IPS DF 6.9 (cell line): Measurements from ENCODE around the gene NKAPL.

ENCODE experiments used
- DNase-seq: peaks from one replicate; pipeline ENCODE4 v3.0.0-alpha.2; 2013; ENCODE audit warnings: low read depth, low spot score
- H3K27ac ChIP-seq: one replicate; pipeline ENCODE4 v1.5.1; 2013; ENCODE audit warnings: low read length, control low read depth
- H3K27me3 ChIP-seq: 2 replicates; pipeline ENCODE4 v1.6.1; 2013; ENCODE audit warnings: mild to moderate bottlenecking, low read length; ENCODE audit not compliant: control insufficient read depth, insufficient read depth
- H3K36me3 ChIP-seq: 2 replicates; pipeline ENCODE4 v1.6.1; 2013; ENCODE audit warnings: low read length; ENCODE audit not compliant: control insufficient read depth, insufficient read depth
- H3K4me1 ChIP-seq: 2 replicates; pipeline ENCODE4 v1.6.1; 2013; ENCODE audit warnings: low read length; ENCODE audit not compliant: control insufficient read depth, insufficient read depth
- H3K4me3 ChIP-seq: 2 replicates; pipeline ENCODE4 v1.5.1; 2013; ENCODE audit warnings: mild to moderate bottlenecking, low read length
- H3K9me3 ChIP-seq: 2 replicates; pipeline ENCODE4 v1.6.1; 2013; ENCODE audit warnings: low read length, inconsistent platforms; ENCODE audit not compliant: control insufficient read depth, insufficient read depth
- WGBS: extraction: QIAGEN DNeasy Blood & Tissue Kit; methylation state at CpG from one replicate; pipeline ENCODE4 v1.1.7; 2013; ENCODE audit warnings: mixed read lengths, missing lambda C conversion rate; ENCODE audit not compliant: insufficient read length, insufficient coverage; 5-methylcytosine and 5-hydroxymethylcytosine counted together

Gene NKAPL

GRCh38 chr6:28220257-28221133 lies 38.6 kb upstream of the NKAPL start:
- DNase-seq = no peak
- H3K36me3 ChIP-seq = no peaks in the 10 kb centered on the region
- no peak overlapping the region for H3K4me3 ChIP-seq
- no peaks in the 10 kb centered on the region for H3K4me1 ChIP-seq
- H3K9me3 ChIP-seq = no peaks in the 10 kb centered on the region
- no CpG with 5 or more reads among the region's 6 CpGs for WGBS
- H3K27ac ChIP-seq = no peak overlapping the region
- peaks cover 2% of the 10 kb centered on the region; the same call in 1 of the 2 replicates for H3K27me3 ChIP-seq

- H3K9me3 ChIP-seq = no peaks in the 10 kb centered on the region
- peaks cover 2% of the 10 kb centered on the region; the same call in 1 of the 2 replicates for H3K27me3 ChIP-seq
- H3K27ac ChIP-seq = no peak overlapping the region
- H3K36me3 ChIP-seq = peaks cover 9% of the 10 kb centered on the region; the same call in 1 of the 2 replicates
- peak overlapping the region; percentile 90; the same call in 1 of the 2 replicates for H3K4me3 ChIP-seq
- no peaks in the 10 kb centered on the region for H3K4me1 ChIP-seq
- DNase-seq = no peak
- WGBS = no CpG with 5 or more reads among the region's 9 CpGs
Measured at GRCh38 chr6:28224131-28225055, 34.7 kb upstream of the NKAPL start.

- WGBS = no CpG with 5 or more reads among the region's 45 CpGs
- Histone ChIP-seq H3K27me3 (peaks cover 2% of the 10 kb centered on the region; the same call in 1 of the 2 replicates), H3K4me3 (peak within 1 kb of the TSS; percentile 90; the same call in 1 of the 2 replicates), H3K4me1 (no peaks in the 10 kb centered on the region), H3K27ac (no peak within 1 kb of the TSS), H3K36me3 (peaks cover 9% of the 10 kb centered on the region; the same call in 1 of the 2 replicates), H3K9me3 (no peaks in the 10 kb centered on the region)
- peak; percentile 64 for DNase-seq
Measured at GRCh38 chr6:28225056-28225834, 33.9 kb upstream of the NKAPL start, which contains the start of gene ZSCAN9. Gene ZSCAN9, plus strand, starts transcription at chr6:28225275. Its CDS starts 1,810 bp downstream, at chr6:28227085.

GRCh38 chr6:28226460-28226859 lies 32.6 kb upstream of the NKAPL start:
- H3K36me3 ChIP-seq = peaks cover 13% of the 10 kb centered on the region; the same call in 1 of the 2 replicates
- H3K4me1 ChIP-seq = no peaks in the 10 kb centered on the region
- DNase-seq = no peak
- H3K27me3 ChIP-seq = no peaks in the 10 kb centered on the region; the same call in 1 of the 2 replicates
- H3K27ac ChIP-seq = no peak overlapping the region
- no peak overlapping the region for H3K4me3 ChIP-seq
- no peaks in the 10 kb centered on the region for H3K9me3 ChIP-seq
- WGBS = no CpG with 5 or more reads among the region's 2 CpGs

- H3K4me3 ChIP-seq = no peak overlapping the region
- H3K27me3 ChIP-seq = no peaks in the 10 kb centered on the region
- no peaks in the 10 kb centered on the region for H3K4me1 ChIP-seq
- peaks cover 13% of the 10 kb centered on the region; the same call in 1 of the 2 replicates for H3K36me3 ChIP-seq
- H3K27ac ChIP-seq = no peak overlapping the region
- no peak for DNase-seq
- H3K9me3 ChIP-seq = no peaks in the 10 kb centered on the region
- no CpG with 5 or more reads among the region's 11 CpGs for WGBS
Measured at GRCh38 chr6:28232785-28233184, 26.3 kb upstream of the NKAPL start.

- no peak overlapping the region for H3K27ac ChIP-seq
- no peaks in the 10 kb centered on the region for H3K4me1 ChIP-seq
- no peak for DNase-seq
- no CpG with 5 or more reads among the region's 3 CpGs for WGBS
- H3K4me3 ChIP-seq = no peak overlapping the region
- H3K36me3 ChIP-seq = peaks cover 8% of the 10 kb centered on the region; the same call in 1 of the 2 replicates
- H3K9me3 ChIP-seq = no peaks in the 10 kb centered on the region
- no peaks in the 10 kb centered on the region for H3K27me3 ChIP-seq
Measured at GRCh38 chr6:28235912-28236452, 23.1 kb upstream of the NKAPL start.

- Histone ChIP-seq H3K36me3 (no peaks in the 10 kb centered on the region), H3K27ac (no peak overlapping the region)
- no CpG with 5 or more reads among the region's 1 CpG for WGBS
Measured at GRCh38 chr6:28239636-28240035, 19.5 kb upstream of the NKAPL start.

GRCh38 chr6:28240471-28240870 lies 18.6 kb upstream of the NKAPL start:
- H3K27me3 ChIP-seq = no peaks in the 10 kb centered on the region
- H3K36me3 ChIP-seq = no peaks in the 10 kb centered on the region; the same call in 1 of the 2 replicates
- H3K4me3 ChIP-seq = no peak overlapping the region
- H3K4me1 ChIP-seq = no peaks in the 10 kb centered on the region
- H3K9me3 ChIP-seq = no peaks in the 10 kb centered on the region
- DNase-seq = no peak
- no peak overlapping the region for H3K27ac ChIP-seq
- no CpG with 5 or more reads among the region's 1 CpG for WGBS

More at GRCh38 chr6:28239636-28240035, 19.5 kb upstream of the NKAPL start:
- DNase-seq = no peak
- Histone ChIP-seq H3K4me1 (no peaks in the 10 kb centered on the region), H3K9me3 (no peaks in the 10 kb centered on the region), H3K4me3 (no peak overlapping the region), H3K27me3 (no peaks in the 10 kb centered on the region)

- Histone ChIP-seq H3K4me3 (no peak overlapping the region), H3K27me3 (no peaks in the 10 kb centered on the region), H3K4me1 (no peaks in the 10 kb centered on the region), H3K27ac (no peak overlapping the region), H3K36me3 (peaks cover 4% of the 10 kb centered on the region; the same call in 1 of the 2 replicates), H3K9me3 (no peaks in the 10 kb centered on the region)
- no CpG with 5 or more reads among the region's 3 CpGs for WGBS
- DNase-seq = no peak
Measured at GRCh38 chr6:28243946-28244345, 15.2 kb upstream of the NKAPL start.
